RPMI7951 (cell line): Measurements from ENCODE around the gene SPINT2. TPM values are rescaled to one million over a fixed set of nuclear protein-coding genes. Genes with fewer than 3 reads are reported as not detected.

Source experiments
- DNase-seq: peaks from one replicate; pipeline ENCODE4 v3.0.0-alpha.2; 2012; ENCODE audit warnings: low read depth
- total RNA-seq: library from RNA; depleted of rRNA; stranded (reverse); fragments of >200 nt; shearing (Covaris generic); gene quantifications from 2 replicates; pipeline ENCODE4 v1.2.3, GENCODE V29; 2014

SPINT2 gene
- total RNA-seq, 1 experiment from 2014 or later, result 0.48 TPM

DNA sequence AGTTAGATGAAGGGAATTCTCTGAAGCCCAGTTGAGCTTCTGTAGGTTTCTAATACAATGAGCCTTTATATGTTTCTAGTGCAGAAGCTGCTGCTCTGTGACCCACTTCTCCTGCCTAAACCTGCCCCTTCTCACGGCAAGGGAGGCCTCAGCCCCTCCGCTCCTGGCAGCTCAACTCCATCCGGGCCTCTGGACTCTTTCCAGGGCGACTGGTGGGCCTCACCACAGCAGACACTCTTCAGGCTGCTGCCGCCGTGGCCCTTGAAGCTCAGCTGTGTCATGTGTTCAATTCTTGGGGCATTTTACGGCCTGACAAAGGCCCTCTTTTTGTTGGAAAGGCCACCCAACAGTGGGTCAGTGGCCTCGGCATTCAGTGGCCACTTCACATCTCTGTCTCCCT lies 29.7 kb downstream of the SPINT2 start:
- DNase-seq, result no peak

DNA sequence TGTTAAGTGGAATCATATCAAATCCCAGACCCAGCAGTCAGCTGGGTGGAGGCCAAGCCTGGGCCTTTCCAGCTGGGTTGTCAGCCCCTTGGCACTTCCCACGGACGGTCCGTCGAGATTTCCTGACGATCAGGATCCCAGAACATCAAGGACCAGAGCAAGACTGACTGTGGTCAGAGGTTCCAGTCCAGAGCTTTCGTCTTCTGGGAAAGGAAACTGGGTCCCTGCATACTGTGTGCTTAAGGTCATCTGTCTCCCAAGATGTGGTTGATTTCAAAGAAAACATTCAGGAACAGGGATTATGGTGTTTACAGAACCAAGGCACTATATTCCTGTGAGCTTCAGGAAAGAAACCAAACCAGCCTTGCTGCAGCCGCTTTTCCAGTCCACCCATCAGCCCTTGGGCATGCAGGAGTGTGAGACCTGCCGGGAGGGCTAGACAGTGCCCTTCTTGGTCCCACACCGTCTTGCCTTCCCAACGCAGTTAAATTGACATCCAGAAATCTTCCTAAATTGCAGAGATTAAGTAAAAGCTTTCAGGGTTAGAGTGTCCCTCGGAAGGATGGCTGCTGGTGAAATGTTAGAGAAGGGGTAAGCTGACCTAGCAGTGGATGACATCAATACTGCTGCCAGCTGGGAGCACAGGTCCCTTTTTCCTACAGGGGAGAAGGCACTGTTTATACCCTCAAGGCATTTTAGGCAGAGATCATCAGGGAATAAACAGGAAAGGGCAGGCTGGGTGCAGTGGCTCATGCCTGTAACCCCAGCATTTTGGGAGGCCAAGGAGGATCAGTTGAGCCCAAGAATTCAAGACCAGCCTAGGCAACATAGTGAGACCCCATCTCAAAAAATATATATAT lies 34.7 kb downstream of the SPINT2 start:
- no peak for DNase-seq

DNA sequence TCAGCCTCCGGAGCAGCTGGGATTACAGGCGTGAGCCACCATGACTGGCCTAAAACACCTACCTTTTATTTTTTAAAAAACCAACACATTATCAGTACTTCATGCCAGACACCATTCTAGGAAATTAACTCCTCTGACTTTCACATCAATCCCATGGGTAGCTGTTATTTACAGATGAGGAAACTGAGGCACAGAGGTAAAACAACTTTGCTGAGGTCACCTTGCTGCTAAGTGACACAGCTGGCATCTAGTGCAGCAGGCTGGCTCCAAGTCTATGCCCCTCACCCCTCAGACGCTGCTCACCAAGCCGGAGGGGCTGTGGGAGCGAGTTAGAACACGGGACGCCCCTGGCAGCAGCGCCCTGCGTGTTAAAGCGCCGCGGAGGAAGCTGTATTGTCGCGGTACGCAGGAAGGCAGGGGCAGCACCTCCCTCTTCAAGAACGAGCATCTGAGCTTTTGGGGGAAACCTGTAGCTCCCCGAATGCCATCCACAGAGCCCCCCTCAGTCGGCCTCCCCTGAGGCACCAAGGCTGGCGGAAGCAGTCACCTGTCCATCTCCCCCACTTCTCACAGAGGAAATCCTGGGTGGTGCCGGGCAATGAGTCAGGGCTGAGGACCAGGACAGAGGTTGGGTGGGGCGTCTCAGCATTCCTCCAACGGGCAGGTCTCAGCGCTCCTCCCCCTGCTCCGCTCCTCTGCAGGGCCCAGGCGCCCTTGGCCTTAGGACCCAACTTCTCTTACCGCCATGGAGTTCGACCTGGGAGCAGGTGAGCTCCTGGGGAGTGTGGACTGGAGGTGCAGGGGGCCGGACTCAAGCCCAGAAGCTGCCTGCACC lies 39.4 kb downstream of the SPINT2 start, which contains the start of gene C19orf33:
Gene C19orf33 (plus strand): TSS at position 735 of the 835 bp plus-strand sequence. CDS start 11 bp downstream, at position 746.
- no peak for DNase-seq

DNA sequence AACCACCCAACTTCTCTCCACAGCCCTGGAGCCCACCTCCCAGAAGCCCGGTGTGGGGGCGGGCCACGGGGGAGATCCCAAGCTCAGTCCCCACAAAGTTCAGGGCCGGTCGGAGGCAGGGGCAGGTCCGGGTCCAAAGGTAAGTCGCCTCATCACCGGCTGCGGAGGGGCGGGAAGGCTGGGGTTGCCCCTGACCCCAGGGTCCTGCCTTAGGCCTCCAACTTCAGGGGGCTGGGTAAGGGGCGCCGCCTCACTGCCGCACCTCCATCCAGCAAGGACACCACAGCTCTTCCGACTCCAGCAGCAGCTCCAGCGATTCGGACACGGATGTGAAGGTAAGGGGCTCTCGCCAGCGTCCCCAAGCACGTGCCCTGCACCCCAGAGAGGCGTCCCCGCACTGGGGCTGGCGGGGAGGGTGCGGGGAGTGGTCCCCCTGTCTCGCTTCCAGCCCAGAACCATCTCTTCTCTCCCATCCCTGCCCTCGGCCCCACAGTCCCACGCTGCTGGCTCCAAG lies 40.0 kb downstream of the SPINT2 start:
- no peak for DNase-seq

DNA sequence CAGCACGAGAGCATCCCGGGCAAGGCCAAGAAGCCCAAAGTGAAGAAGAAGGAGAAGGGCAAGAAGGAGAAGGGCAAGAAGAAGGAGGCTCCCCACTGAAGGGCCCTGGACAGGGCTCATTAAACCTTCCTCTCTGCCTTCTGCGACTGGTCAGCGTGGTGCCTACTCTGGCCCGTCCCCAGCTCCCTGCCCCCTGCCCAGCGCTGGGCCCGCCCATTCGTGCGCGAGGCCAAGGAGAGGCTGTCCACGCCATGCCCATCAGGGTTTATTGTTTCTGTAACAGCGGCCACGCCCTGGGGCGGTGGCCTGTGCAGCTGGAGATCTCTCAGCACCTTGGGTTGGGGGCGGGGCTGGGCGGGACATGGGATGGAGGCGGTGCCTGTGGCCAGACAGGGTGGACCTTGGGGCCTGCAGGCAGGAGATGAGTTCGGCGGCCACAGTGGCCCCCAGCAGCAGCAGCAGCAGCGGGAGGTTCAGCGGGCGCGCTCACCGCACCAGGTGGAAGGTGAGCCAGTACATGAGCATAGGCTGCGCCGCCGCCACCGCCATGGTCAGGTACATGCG lies 40.6 kb downstream of the SPINT2 start:
- no peak for DNase-seq

DNA sequence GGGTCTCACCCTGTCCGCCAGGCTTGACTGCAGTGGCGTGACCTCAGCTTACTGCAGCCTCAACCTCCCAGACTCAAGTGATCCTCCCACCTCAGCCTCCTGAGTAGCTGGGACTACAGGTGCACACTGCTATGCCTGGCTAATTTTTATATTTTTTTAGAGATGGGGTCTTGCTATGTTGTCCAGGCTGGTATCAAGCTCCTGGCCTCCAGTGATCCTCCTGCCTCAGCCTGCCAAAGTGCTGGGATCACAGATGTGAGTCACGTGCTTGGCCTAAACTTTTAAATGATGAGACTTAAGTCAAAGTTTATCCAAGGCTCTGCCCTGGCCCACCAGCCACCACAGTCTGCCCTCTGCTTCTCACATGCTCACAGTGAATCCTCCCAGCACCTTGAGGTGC lies 41.9 kb downstream of the SPINT2 start:
- no peak for DNase-seq

DNA sequence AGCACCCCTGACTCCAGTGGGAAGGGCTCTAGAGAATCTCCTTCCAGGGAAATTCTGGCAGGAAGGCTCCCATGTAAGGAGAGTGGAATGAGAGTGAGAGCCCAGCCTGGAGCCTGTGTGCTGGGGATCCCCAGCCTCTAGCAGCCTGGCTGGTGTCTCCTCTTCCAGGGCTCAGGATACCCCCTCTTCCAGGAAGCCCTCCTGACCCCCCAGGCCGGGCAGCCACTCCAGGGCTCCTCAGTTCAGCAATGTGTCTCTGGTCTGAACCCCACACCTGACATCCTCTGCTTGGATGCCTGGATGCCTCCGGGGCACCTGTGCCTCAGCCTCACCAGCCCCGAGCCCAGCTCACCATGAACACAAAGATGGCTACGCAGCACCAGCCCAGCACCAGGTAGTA lies 42.7 kb downstream of the SPINT2 start:
- DNase-seq, result no peak

DNA sequence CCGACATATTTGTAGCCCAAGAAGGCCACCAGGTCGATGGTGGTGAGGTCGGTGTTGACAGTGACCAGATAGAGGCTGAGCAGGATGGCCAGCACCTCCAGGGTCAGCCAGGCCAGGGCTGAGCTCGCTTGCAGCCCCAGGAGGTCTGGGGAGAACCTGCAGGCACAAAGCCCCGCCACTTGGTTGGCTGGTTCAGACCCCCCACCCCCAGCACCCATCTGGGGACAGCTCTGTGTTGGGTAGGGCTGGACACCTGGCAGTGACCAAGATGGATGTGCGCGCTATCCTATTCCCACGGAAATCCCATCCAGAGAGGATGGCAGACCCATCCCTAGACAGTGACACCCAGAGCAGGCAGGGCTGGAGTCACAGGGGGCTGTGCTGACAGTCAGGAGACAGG lies 43.2 kb downstream of the SPINT2 start:
- no peak for DNase-seq

DNA sequence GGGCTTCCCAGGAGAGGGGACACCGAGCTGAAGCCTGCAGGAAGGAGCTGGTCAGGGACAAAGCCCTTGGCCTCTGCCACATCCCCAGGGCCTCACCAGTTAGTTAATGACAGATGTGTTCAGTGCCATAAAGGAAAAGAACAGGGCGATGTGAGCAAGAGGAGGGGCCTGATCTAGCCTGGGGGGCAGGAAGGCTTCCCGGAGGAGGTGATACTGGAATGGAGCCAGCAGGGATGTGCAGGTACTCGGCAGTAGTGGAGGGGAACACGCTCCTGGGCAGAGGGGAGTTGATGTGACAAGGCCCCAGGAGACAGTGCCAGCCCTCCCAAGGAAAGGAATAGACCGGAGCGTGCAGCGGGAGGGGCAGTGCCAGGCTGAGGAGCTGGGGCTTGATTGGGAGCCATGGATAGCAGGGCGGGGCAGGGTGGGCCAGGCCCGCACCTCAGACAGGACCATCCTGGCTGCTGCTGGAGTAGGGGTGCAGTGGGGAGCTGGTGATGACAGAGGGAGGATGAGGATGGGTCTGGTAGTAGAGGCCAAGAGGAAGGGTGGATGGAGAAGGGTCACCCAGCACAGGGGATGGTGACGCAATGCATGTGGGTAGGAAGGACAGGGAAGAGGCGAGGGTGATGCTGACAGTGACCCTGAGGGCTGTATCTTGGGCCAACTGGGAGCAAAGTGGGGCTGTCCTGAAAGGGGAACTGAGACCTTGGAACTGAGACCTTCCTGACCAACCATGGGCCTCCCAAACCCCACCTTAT lies 43.8 kb downstream of the SPINT2 start:
- DNase-seq, result no peak

DNA sequence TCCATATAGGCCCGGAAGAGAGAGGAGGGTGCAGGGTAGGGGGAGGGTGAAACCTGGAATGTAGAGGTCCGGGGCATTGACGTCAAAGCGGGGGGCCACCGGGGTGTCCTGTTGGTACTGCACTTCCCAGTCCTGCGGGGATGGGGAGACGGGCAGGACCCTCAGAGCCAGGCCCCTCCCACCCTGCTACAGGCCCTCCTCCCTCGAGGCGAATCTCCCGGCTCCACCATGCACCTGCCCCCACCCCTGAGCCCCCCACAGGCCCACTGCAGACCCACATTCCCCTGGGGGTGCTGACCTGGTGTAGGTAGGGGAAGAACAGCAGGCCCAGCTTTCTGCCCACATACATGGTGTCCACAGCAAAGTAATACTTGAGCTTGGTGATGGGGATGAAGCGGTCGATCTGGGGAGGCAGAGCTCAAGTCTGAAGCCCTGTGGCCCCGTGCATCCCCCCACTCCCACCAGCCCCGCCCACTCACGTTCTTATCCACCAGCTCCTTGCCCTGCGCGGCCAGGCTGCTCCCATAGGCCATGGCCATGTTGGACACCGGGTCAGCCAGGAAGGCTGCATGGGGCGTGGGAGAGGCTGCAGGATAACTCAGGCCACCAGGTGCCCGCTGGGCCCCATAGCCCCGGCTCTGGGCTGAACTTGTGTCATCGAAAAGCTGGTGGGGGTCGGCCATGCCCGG lies 44.7 kb downstream of the SPINT2 start:
- no peak for DNase-seq

DNA sequence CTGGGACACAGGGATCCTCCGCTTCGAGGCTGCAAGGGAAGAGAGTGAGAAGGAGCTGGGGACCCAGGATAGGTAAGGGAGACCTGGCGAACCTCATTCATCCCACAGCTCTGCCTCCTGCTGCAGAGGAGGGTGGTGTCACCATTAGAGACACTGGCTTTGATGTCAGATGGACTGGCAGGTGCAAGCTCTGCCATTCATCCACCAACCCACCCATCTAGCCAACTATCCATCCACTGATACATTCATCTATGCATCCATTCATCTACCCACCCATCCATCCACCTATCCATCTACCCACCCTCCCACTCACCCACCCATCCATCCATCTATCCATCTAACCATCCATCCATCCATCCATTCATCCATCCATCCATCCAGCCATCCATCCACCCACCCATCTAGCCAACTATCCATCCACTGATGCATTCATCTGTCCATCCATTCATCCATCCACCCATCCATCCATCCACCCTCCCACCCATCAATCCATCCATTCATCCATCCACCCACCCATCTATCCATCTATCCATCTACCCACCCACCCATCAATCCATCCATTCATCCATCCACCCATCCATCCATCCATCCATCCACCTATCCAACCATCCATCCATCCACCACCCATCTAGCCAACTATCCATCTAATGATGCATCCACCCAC lies 45.4 kb downstream of the SPINT2 start:
- no peak for DNase-seq

DNA sequence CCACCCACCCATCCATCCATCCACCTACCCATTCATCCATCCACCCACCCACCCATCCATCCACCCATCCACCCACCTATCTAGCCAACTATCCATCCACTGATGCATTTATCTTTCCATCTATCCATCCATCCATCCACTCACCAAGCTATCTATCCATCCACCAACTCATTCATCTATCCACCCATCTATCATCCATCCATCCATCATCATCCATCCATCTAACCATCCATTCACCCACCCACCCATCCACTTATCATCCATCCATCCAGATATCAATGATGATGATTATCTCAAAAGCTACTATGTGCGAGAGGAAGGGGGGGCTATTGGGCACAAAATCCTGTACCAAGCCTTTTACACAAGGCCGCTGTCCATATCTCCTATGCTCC lies 45.9 kb downstream of the SPINT2 start:
- no peak for DNase-seq

DNA sequence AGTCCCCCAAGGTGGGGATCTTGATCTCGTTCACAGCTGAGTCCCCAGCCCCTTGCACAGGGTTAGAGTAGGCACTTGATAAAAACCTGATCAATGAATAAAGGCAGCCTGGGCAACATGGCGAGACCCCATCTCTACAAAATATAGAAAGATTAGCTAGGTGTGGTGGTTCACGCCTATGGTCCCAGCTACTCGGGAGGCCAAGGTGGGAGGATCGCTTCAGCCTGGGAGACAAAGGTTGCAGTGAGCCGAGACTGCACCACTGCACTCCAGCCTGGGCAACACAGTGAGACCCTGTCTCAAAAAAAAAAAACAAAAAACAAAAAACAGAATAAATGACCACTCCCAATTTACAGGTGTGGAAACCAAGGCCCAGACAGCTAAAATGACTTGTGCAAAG lies 46.6 kb downstream of the SPINT2 start:
- DNase-seq, result no peak

DNA sequence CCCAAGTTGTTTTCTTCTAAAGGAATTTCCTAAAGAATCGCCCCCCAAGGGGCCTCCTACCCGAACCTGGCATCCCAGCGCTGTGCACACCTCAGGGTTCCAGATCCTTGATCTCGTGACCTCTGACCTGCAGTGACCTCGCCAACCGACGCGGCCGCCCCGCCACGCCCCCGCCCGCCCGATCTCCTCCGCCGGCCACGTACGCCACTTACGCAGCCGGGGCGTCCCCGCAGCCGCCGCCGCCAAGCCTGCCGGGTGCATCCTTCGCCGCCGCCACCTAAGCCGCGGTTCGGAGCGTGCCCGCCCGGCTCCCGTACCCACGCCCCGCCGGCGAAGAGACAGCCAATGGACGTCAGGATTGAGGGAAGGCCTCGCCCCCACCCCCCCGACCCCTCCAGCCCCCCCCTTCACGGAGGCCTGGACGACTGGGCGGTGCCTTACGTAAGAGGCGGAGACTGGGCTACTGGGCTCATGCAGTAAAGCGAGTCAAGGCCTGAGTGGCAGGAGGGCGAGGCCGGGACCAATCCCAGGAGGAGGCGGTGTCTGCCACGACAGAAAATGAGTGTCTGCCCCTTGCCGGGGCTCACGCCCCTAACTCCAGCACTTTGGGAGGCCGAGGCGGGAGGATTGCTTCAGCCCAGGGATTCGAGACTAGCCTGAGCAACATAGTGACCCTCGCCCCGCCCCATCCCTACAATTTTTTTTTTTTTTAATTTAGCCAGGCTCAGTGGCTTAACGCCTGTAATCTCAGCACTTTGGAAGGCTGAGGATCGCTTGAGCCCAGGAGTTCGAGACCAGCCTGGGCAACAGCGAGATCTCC lies 51.5 kb downstream of the SPINT2 start, which contains the start of gene YIF1B:
Gene YIF1B (minus strand): TSS at position 291 of the 820 bp plus-strand sequence. CDS start 30 bp downstream, at position 261.
- DNase-seq, result peak; percentile 98

DNA sequence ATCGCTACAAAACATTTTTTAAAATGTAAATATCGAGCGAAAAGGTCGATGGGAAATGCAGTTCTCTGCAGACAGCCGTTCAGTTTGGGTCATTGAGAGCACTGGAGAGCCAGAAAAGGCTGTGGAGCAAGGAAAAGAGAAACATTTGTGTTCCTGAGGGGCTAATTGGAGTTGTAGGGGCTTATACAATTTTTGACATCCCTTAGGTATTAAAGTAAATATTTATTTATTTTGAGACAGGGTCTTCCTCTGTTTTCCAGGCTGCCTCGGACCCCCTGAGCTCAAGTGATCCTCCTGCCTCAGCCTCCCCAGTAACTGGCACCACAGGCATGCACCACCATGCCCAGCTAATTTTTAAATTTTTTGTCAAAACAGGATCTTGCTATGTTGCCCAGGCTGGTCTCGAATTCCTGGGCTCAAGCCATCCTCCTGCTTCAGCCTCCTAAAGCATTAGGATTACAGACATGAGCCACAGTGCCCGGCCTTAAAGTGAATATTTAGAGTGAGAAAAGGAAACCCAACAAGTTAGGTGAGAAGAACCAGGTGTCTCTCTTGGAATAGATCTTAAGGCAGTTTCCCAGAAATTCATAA lies 52.2 kb downstream of the SPINT2 start:
- DNase-seq, result no peak

DNA sequence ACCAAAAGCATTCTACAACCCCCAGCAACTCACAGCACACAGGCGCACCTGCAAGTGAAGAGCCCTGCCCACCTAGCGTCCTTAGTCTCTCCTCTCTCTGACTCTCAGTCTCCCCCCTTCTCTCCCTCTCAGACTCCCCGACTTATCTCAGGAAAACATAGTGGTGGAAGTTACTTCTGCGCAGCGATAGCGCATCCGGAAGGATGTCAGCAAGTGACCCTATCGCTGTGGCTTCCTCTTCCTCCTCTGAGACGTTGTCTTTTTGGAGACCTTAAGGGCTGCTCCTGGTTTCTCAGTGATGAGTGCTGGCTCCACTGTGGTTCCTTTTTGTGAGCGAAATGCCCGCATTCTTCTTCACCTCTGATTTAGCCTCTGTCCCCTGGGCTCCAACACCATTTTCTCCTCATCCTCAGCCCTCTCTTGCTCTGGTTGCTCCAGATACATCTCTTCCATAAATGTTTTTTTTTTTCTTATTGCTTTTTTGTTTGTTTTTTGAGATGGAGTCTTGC lies 52.8 kb downstream of the SPINT2 start:
- DNase-seq, result no peak

DNA sequence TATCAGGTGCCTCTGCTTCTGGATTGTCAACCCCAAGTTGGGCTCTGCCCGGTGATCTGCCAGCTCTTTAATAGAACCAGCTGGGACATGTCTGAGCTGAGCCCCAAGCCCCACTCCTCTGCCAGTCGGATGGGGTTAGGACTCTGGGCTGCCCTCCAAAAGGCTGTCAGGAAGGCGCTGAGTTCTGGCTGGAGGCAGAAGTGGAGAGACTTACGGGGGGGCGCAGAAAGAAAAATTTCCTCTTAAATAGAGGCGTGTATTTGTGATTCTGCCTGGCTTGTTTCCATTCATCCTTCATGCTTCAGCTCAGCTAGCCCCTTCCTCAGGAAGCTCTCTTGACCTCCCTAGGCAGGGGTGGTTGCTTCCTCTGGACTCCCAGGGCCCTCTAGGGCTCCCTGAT lies 54.3 kb downstream of the SPINT2 start:
- DNase-seq, result no peak

DNA sequence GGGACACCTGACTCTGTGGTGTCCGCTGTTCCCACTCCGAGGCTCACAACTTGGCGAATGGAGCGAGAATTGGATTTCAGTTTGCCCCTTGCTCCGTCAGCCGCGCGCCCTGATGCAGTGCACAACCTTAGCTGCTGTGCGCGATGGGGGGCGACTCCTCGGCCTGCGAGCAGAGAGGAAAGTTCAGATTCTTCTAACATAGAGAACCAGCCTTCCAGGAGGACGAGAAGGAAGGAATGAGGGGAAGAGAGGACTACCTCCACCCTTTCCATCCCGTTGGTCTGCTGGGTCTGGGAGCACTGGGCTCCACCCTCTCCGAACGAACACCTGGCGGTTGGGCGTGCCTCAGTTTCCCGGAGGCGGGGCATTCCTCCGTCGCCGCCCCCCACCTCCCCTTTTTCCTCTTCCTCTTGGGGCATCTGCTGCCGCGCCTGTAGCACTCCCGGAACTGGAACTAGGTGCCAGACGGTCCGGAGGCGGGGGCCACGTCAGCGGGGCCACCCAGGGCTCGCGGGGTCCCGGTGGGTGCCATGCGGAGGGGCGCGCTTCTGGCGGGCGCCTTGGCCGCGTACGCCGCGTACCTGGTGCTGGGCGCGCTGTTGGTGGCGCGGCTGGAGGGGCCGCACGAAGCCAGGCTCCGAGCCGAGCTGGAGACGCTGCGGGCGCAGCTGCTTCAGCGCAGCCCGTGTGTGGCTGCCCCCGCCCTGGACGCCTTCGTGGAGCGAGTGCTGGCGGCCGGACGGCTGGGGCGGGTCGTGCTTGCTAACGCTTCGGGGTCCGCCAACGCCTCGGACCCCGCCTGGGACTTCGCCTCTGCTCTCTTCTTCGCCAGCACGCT lies 55.3 kb downstream of the SPINT2 start, which contains the start of gene KCNK6:
Gene KCNK6 (plus strand): TSS at position 425 of the 838 bp plus-strand sequence. CDS start 106 bp downstream, at position 531.
- DNase-seq, result no peak
